Lung (tissue), 12 donors: ENCODE measurements around the gene RTP5. TPM values are rescaled to one million over a fixed set of nuclear protein-coding genes. Genes with fewer than 3 reads are reported as not detected.
"Not testable (repeated sequence)": the region's sequence is repeated elsewhere in the genome, so short reads cannot be mapped to it uniquely, and the experiment has no call there.

ENCODE experiments used
- ATAC-seq: fragments of 200-7000 bp; cut with Tn5 transposase; one replicate; pipeline ENCODE4 v1.9.1; 2020; ENCODE audit warnings: moderate number of reproducible peaks; ENCODE audit not compliant: insufficient read depth, low FRiP score
- DNase-seq, 3 donors: peaks; one replicate each; pipeline ENCODE4 v3.0.0-alpha.2; 2013 to 2017
- H3K27ac ChIP-seq, 2 donors: one replicate each; pipeline ENCODE4 v1.5.1; 2013; ENCODE audit warnings: mild to moderate bottlenecking in 2 of 2, moderate library complexity in 2 of 2, control low read depth in 1 of 2, inconsistent platforms in 1 of 2, low read depth in 1 of 2, low read length in 1 of 2
- H3K27me3 ChIP-seq, 3 donors: one replicate each; pipeline ENCODE4 v1.5.1; 2013; ENCODE audit warnings: low read length in 2 of 3; ENCODE audit not compliant: control insufficient read depth in 3 of 3, insufficient read depth in 3 of 3
- H3K36me3 ChIP-seq, 4 donors: one replicate each; pipeline ENCODE4 v1.5.1; 2013; ENCODE audit warnings: low read length in 4 of 4, mild to moderate bottlenecking in 1 of 4, moderate library complexity in 1 of 4; ENCODE audit not compliant: control insufficient read depth in 4 of 4, insufficient read depth in 4 of 4
- H3K4me1 ChIP-seq, 5 donors: one replicate each; pipeline ENCODE4 v1.5.1; 2013; ENCODE audit warnings: low read length in 5 of 5, mild to moderate bottlenecking in 2 of 5, moderate library complexity in 1 of 5; ENCODE audit not compliant: control insufficient read depth in 5 of 5, insufficient read depth in 5 of 5
- H3K4me3 ChIP-seq: one replicate; pipeline ENCODE4 v1.5.1; 2013; ENCODE audit warnings: mild to moderate bottlenecking, control low read depth, moderate library complexity
- H3K9ac ChIP-seq, 2 donors: one replicate each; pipeline ENCODE4 v1.5.1; 2013; ENCODE audit warnings: low read length in 2 of 2, control low read depth in 1 of 2; ENCODE audit not compliant: insufficient read depth in 1 of 2
- H3K9me3 ChIP-seq, 4 donors: one replicate each; pipeline ENCODE4 v1.5.1; 2013; ENCODE audit warnings: low read length in 3 of 4, mild to moderate bottlenecking in 1 of 4, moderate library complexity in 1 of 4; ENCODE audit not compliant: control insufficient read depth in 4 of 4, insufficient read depth in 3 of 4
- WGBS, 2 donors: extraction: QIAGEN DNeasy Blood & Tissue Kit; methylation state at CpG; one replicate each; pipeline ENCODE4 v1.1.7; 2013; 5-methylcytosine and 5-hydroxymethylcytosine counted together
- polyA plus RNA-seq, 2 donors: library from polyadenylated mRNA; stranded (reverse); fragments of 200-250 nt; gene quantifications; one replicate each; pipeline ENCODE4 v1.2.1, GENCODE V29; 2013
- total RNA-seq, 2 donors: library from RNA; depleted of rRNA in 1 of 2; stranded (reverse); fragments of >200 nt in 1 of 2; gene quantifications; one replicate each; pipeline ENCODE4 v1.2.1, GENCODE V29; 2014 to 2021
- TF ChIP-seq, protein P1 (sequence below): IDR thresholded peaks from 2 replicates; pipeline ENCODE4 v1.5.1; 2012; ENCODE audit warnings: mild to moderate bottlenecking; ENCODE audit errors: control extremely low read depth, extremely low read depth
- donor health status: control.
- donor health status: control.
- donor health status: Bipolar disorder and iron deficiency.
- donor health status: healthy.
- donor health status: DM: yes; HTN: yes; CAD: no.

Gene RTP5
- total and polyA plus RNA-seq, 4 donors, result 0.08 to 0.13 (median 0.09) TPM; not detected in 1

DNA sequence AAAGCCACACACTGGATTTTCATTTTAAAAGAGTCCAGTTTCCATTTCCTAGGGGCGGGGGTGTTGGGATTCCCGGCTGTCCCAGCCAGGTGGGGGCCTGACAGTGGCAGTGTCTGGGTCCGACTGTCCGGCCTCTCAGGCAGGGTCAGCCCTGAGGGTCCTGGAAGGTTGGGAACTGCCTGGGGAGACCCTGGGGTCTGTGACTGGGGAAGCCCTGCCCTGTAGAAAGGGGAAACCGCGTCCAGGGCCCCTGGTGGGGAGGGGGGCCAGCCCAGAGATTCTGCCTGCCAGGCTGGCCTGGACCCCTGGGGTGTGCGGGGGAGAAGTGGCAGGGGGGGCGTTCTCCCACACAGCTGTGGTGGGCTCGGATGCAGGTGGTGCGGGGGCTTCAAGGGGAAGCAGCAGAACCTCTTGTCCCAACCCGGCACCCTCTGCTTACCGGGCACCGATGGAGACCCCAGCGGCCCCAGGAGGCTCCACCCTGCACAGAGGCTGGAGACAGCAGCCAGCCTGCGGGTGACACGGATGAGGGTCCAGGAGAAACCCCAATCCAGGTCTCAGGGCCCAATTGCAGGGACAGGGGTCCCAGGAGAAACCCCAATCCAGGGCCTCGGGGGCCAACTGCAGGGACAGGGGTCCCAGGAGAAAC, 4.9 kb downstream of the RTP5 start:
- H3K36me3 ChIP-seq, result no peaks in the 10 kb centered on the region
- no peaks in the 10 kb centered on the region for H3K4me1 ChIP-seq
- no peak overlapping the region for H3K9ac ChIP-seq
- H3K9me3 ChIP-seq, result no peaks in the 10 kb centered on the region
- DNase-seq, result no peak
- TF ChIP-seq, protein P1, sequence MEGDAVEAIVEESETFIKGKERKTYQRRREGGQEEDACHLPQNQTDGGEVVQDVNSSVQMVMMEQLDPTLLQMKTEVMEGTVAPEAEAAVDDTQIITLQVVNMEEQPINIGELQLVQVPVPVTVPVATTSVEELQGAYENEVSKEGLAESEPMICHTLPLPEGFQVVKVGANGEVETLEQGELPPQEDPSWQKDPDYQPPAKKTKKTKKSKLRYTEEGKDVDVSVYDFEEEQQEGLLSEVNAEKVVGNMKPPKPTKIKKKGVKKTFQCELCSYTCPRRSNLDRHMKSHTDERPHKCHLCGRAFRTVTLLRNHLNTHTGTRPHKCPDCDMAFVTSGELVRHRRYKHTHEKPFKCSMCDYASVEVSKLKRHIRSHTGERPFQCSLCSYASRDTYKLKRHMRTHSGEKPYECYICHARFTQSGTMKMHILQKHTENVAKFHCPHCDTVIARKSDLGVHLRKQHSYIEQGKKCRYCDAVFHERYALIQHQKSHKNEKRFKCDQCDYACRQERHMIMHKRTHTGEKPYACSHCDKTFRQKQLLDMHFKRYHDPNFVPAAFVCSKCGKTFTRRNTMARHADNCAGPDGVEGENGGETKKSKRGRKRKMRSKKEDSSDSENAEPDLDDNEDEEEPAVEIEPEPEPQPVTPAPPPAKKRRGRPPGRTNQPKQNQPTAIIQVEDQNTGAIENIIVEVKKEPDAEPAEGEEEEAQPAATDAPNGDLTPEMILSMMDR, result no peak
- no peak overlapping the region for H3K27ac ChIP-seq
- H3K4me3 ChIP-seq, result no peak overlapping the region
- ATAC-seq, result no peak
- peaks cover 0 to 1% (median 0%) of the 10 kb centered on the region in 3 donors for H3K27me3 ChIP-seq
- 96% methylated on average over 16 to 17 of the region's 17 CpGs for WGBS, 2 donors

DNA sequence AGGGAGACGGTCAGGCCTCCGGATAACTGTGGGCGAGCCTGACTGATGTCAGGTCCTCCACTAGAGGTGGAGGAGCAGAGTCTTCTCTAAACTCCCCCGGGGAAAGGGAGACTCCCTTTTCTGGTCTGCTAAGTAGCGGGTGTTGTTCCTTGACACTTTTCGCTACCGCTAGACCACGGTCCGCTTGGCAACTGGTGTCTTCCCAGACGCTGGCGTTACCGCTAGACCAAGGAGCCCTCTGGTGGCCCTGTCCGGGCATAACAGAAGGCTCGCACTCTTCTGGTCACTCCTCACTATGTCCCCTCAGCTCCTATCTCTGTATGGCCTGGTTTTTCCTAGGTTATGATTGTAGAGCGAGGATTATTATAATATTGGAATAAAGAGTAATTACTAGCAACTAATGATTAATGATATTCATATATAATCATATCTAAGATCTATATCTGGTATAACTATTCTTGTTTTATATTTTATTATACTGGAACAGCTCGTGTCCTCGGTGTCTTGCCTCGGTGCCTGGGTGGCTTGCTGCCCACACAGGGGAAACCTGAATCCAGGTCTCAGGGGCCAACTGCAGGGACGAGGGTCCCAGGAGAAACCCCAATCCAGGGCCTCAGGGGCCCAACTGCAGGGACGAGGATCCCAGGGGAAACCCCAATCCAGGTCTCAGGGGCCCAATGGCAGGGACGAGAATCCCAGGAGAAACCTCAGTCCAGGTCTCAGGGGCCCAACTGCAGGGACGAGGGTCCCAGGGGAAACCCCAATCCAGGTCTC, 6.4 kb downstream of the RTP5 start:
- H3K27me3 ChIP-seq, H3K9ac ChIP-seq, H3K36me3 ChIP-seq, H3K27ac ChIP-seq, ATAC-seq, H3K4me1 ChIP-seq, H3K4me3 ChIP-seq, H3K9me3 ChIP-seq: not testable (repeated sequence)
- peak in 1 of 3 donors; percentile 18 for DNase-seq
- whole genome bisulfite sequencing, 2 donors, result 56 to 66% methylated on average over 16 to 22 of the region's 22 CpGs

DNA sequence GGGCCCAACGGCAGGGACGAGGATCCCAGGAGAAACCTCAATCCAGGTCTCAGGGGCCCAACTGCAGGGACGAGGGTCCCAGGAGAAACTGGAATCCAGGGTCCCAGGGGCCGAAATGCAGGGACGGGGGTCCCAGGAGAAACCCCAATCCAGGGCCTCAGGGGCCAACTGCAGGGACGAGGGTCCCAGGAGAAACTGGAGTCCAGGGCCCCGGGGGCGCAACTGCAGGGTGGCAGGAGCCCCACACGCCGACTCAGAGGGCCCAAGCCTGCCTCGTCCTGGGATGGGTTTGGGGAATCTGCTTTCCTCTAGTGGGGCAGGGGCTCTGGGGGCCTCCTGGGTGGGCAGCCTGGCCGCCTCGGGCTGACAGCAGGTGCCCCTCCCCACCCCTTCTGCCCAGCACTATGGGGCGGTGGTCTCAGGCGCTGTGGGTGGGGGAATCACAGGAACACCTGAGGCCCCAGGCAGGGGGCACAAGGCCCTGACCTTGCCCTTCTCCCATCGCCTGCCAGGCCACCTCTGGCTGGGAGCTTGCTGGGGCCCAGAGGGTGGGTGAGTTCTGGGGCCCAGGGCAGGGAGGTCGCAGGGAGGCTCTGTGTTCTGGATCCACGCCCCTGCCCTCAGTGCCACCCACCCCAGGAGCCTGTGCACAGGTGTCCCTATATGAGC, 7.1 kb downstream of the RTP5 start:
- Histone ChIP-seq H3K4me3 (no peak overlapping the region), H3K27ac (no peak overlapping the region), H3K9me3 (no peaks in the 10 kb centered on the region), H3K27me3 (no peaks in the 10 kb centered on the region), H3K36me3 (no peaks in the 10 kb centered on the region), H3K9ac (no peak overlapping the region), H3K4me1 (peaks cover 0 to 9% (median 0%) of the 10 kb centered on the region in 5 donors)
- DNase-seq (no peak), ATAC-seq (no peak)
- TF ChIP-seq, protein P1, result no peak
- WGBS, 2 donors, result 85 to 89% methylated on average over 17 to 18 of the region's 18 CpGs

DNA sequence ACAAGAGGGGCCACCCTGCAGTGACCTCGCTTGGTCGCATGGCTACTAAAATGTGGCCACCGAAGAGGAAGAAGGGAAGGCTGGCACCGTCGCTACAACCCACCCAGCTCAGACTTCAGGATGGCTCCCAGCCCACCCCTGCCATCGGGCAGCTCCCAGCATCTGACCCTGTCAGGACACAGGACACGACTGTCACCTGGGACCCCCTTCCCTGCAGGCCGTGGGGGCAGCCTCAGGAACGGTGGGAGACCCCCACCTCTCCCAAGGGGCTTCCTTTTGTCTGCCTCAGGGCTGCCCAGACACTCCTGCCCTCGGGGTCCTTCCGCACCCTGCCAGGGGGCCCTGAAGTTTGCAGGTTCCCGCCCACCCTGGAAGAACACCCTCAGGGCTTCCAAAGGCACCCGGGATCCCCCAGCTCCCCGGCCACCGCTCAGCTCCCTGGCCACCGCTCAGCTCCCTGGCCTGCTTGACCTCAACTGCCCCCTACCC, 7.7 kb downstream of the RTP5 start:
- peaks cover 0 to 15% (median 4%) of the 10 kb centered on the region in 5 donors for H3K4me1 ChIP-seq
- ATAC-seq, result no peak

More for the DNA sequence above, 7.7 kb downstream of the RTP5 start:
- Histone ChIP-seq H3K27me3 (no peaks in the 10 kb centered on the region), H3K9ac (no peak overlapping the region), H3K27ac (no peak overlapping the region), H3K9me3 (no peaks in the 10 kb centered on the region), H3K36me3 (no peaks in the 10 kb centered on the region), H3K4me3 (no peak overlapping the region)
- DNase-seq, result no peak
- 68 to 74% methylated on average over 14 to 16 of the region's 16 CpGs for WGBS, 2 donors
- TF ChIP-seq, protein P1, result no peak
